SK-N-SH treated with all-trans-retinoic acid at 6 μM for 48 hours (cell line): ENCODE data around the gene AGR3.

Experiments
- BACH2 ChIP-seq: fragments of 250-450 bp; sonication (Bioruptor Pico); IDR thresholded peaks from 2 replicates; pipeline ENCODE4 v1.9.0; 2021; ENCODE audit warnings: mild to moderate bottlenecking, borderline replicate concordance
- PATZ1 ChIP-seq: fragments of 250-450 bp; sonication (Bioruptor Pico); IDR thresholded peaks from 2 replicates; pipeline ENCODE4 v1.8.0; 2020; ENCODE audit warnings: mild to moderate bottlenecking, moderate library complexity, borderline replicate concordance
- RARB ChIP-seq: fragments of 250-450 bp; sonication (Bioruptor Pico); IDR thresholded peaks from 2 replicates; pipeline ENCODE4 v1.8.0; 2021; ENCODE audit warnings: mild to moderate bottlenecking, moderate library complexity
- TCF4 ChIP-seq: fragments of 250-450 bp; sonication (Bioruptor Pico); IDR thresholded peaks from 2 replicates; pipeline ENCODE4 v1.8.0; 2021; ENCODE audit warnings: mild to moderate bottlenecking, moderate library complexity, borderline replicate concordance
- ZC3H10 ChIP-seq: fragments of 250-450 bp; sonication (Bioruptor Pico); IDR thresholded peaks from 2 replicates; pipeline ENCODE4 v1.5.1; 2021; ENCODE audit warnings: mild to moderate bottlenecking, moderate library complexity
- ZNF70 ChIP-seq: fragments of 450-650 bp; formaldehyde crosslinking; IDR thresholded peaks from 2 replicates; pipeline ENCODE4 v1.5.0; 2020; ENCODE audit warnings: mild to moderate bottlenecking, moderate library complexity
- TF ChIP-seq, protein P1 (sequence below): fragments of 250-450 bp; sonication (Bioruptor Pico); IDR thresholded peaks from 2 replicates; pipeline ENCODE4 v1.5.1; 2021; ENCODE audit warnings: mild to moderate bottlenecking, moderate library complexity
- TF ChIP-seq, protein P2 (sequence below): fragments of 250-450 bp; sonication (Bioruptor Pico); IDR thresholded peaks from 2 replicates; pipeline ENCODE4 v1.8.0; 2021; ENCODE audit warnings: low read depth, mild to moderate bottlenecking, moderate library complexity, borderline replicate concordance

DNA sequence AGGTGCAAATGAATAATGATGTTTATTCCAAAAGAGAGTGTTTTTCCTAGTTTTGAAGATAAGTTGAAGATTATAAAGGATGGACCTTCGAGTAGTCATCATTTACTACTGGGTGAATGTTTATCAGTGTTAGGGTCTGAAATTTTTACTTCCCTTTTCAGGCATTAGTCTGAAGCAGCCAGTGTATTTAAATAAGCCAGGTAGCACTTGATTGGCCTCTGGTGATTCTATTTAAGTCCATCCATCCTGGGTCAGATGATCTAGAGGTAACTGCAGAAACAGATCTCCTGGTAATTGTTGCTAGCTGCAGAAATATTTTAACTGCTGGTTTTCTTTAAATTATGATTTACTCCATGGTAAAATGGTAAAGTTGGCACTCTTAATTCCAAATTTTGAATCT, 42.9 kb downstream of the AGR3 start:
- TF ChIP-seq PATZ1 (CRISPR knock-in tag) (no peak), ZNF70 (CRISPR knock-in tag) (no peak), RARB (CRISPR knock-in tag) (no peak), TCF4 (CRISPR knock-in tag) (no peak), ZC3H10 (CRISPR knock-in tag) (no peak), BACH2 (CRISPR knock-in tag) (no peak)
- TF ChIP-seq, protein P1, sequence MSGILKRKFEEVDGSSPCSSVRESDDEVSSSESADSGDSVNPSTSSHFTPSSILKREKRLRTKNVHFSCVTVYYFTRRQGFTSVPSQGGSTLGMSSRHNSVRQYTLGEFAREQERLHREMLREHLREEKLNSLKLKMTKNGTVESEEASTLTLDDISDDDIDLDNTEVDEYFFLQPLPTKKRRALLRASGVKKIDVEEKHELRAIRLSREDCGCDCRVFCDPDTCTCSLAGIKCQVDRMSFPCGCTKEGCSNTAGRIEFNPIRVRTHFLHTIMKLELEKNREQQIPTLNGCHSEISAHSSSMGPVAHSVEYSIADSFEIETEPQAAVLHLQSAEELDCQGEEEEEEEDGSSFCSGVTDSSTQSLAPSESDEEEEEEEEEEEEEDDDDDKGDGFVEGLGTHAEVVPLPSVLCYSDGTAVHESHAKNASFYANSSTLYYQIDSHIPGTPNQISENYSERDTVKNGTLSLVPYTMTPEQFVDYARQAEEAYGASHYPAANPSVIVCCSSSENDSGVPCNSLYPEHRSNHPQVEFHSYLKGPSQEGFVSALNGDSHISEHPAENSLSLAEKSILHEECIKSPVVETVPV (CRISPR knock-in tag): no peak
- TF ChIP-seq, protein P2, sequence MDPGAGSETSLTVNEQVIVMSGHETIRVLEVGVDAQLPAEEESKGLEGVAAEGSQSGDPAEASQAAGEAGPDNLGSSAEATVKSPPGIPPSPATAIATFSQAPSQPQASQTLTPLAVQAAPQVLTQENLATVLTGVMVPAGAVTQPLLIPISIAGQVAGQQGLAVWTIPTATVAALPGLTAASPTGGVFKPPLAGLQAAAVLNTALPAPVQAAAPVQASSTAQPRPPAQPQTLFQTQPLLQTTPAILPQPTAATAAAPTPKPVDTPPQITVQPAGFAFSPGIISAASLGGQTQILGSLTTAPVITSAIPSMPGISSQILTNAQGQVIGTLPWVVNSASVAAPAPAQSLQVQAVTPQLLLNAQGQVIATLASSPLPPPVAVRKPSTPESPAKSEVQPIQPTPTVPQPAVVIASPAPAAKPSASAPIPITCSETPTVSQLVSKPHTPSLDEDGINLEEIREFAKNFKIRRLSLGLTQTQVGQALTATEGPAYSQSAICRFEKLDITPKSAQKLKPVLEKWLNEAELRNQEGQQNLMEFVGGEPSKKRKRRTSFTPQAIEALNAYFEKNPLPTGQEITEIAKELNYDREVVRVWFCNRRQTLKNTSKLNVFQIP (CRISPR knock-in tag): no peak
